ENCODE measurements around the gene IVNS1ABP. TPM values are rescaled to one million over a fixed set of nuclear protein-coding genes. Genes with fewer than 3 reads are reported as not detected.
"Not testable (repeated sequence)": the region's sequence is repeated elsewhere in the genome, so short reads cannot be mapped to it uniquely, and the experiment has no call there.

The IVNS1ABP gene
- total RNA-seq, 2 experiments from 2014 or later, result 136 to 144 TPM

DNA sequence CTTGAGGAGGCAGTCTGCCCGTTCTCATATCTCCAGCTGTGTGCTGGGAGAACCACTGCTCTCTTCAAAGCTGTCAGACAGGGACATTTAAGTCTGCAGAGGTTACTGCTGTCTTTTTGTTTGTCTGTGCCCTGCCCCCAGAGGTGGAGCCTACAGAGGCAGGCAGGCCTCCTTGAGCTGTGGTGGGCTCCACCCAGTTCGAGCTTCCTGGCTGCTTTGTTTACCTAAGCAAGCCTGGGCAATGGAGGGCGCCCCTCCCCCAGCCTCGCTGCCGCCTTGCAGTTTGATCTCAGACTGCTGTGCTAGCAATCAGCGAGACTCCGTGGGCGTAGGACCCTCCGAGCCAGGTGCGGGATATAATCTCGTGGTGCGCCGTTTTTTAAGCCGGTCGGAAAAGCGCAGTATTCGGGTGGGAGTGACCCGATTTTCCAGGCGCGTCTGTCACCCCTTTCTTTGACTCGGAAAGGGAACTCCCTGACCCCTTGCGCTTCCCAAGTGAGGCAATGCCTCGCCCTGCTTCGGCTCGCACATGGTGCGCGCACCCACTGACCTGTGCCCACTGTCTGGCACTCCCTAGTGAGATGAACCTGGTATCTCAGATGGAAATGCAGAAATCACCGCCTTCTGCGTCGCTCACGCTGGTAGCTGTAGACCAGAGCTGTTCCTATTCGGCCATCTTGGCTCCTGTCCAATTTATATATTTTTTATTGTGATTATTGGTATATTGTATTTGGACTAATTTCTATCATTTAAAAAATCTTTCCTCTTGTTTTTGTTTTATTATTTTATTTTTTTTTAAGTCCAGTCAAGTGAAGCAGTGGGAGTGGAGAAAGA lies 59.7 kb downstream of the IVNS1ABP start:
- Mint-ChIP-seq H3K4me1 (peaks cover 11% of the 10 kb centered on the region), H3K4me3 (peak overlapping the region; percentile 66), H3K27ac (peak overlapping the region; percentile 65)
- H3K27me3 Mint-ChIP-seq; H3K9me3 Mint-ChIP-seq; CTCF ChIA-PET; H3K36me3 Mint-ChIP-seq (ENCODE audit: low read depth); POLR2A ChIA-PET; DNase-seq: not testable (repeated sequence)

DNA sequence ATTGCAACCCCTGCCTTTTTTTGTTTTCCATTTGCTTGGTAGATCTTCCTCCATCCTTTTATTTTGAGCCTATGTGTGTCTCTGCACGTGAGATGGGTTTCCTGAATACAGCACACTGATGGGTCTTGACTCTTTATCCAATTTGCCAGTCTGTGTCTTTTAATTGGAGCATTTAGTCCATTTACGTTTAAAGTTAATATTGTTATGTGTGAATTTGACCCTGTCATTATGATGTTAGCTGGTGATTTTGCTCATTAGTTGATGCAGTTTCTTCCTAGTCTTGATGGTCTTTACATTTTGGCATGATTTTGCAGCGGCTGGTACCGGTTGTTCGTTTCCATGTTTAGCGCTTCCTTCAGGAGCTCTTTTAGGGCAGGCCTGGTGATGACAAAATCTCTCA lies 61.4 kb downstream of the IVNS1ABP start:
- DNase-seq; H3K9me3 Mint-ChIP-seq; H3K36me3 Mint-ChIP-seq (ENCODE audit: low read depth); POLR2A ChIA-PET; H3K4me3 Mint-ChIP-seq; H3K27me3 Mint-ChIP-seq; H3K27ac Mint-ChIP-seq; CTCF ChIA-PET: not testable (repeated sequence)
- peaks cover 11% of the 10 kb centered on the region for H3K4me1 Mint-ChIP-seq

DNA sequence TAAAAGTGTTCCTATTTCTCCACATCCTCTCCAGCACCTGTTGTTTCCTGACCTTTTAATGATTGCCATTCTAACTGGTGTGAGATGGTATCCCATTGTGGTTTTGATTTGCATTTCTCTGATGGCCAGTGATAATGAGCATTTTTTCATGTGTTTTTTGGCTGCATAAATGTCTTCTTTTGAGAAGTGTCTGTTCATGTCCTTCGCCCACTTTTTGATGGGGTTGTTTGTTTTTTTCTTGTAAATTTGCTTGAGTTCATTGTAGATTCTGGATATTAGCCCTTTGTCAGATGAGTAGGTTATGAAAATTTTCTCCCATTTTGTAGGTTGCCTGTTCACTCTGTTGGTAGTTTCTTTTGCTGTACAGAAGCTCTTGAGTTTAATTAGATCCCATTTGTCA lies 64.6 kb downstream of the IVNS1ABP start:
- H3K36me3 Mint-ChIP-seq (ENCODE audit: low read depth); H3K4me1 Mint-ChIP-seq; H3K4me3 Mint-ChIP-seq; H3K9me3 Mint-ChIP-seq; H3K27ac Mint-ChIP-seq; CTCF ChIA-PET; DNase-seq; POLR2A ChIA-PET; H3K27me3 Mint-ChIP-seq: not testable (repeated sequence)

DNA sequence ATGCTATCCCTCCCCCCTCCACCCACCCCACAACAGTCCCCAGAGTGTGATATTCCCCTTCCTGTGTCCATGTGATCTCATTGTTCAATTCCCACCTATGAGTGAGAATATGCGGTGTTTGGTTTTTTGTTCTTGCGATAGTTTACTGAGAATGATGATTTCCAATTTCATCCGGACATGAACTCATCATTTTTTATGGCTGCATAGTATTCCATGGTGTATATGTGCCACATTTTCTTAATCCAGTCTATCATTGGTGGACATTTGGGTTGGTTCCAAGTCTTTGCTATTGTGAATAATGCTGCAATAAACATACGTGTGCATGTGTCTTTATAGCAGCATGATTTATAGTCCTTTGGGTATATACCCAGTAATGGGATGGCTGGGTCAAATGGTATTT lies 65.1 kb downstream of the IVNS1ABP start:
- H3K9me3 Mint-ChIP-seq; CTCF ChIA-PET; H3K4me1 Mint-ChIP-seq; H3K27me3 Mint-ChIP-seq; H3K4me3 Mint-ChIP-seq; H3K36me3 Mint-ChIP-seq (ENCODE audit: low read depth); POLR2A ChIA-PET; H3K27ac Mint-ChIP-seq; DNase-seq: not testable (repeated sequence)

DNA sequence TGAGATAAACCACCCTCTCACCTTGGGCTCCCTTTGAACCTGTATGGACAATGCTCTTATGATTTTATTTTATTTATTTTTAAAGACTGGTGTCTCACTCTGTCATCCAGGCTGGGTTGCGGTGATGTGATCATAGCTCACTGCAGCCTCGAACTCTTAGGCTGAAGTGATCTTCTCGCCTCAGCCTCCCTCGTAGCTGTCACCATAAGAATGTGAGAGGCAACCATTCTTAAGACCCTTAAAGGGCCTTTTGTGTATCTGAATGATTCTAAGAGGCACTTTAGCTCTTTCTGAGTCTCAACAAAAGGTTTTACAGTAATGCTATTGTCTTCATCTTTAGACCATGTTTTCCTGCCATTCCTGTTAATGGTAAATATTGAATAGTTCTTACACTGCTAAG lies 67.0 kb downstream of the IVNS1ABP start:
- ChIA-PET POLR2A (no interaction called here), CTCF (interaction anchor here (1.0 kb wide), 1 partner anchor 80 kb away, joined by 3 read pairs; no protein-coding TSS in a partner anchor)
- Mint-ChIP-seq H3K27me3 (no peaks in the 10 kb centered on the region), H3K4me1 (no peaks in the 10 kb centered on the region), H3K4me3 (no peak overlapping the region), H3K27ac (no peak overlapping the region), H3K36me3 (ENCODE audit: low read depth) (no peaks in the 10 kb centered on the region), H3K9me3 (no peaks in the 10 kb centered on the region)
- no peak for DNase-seq

DNA sequence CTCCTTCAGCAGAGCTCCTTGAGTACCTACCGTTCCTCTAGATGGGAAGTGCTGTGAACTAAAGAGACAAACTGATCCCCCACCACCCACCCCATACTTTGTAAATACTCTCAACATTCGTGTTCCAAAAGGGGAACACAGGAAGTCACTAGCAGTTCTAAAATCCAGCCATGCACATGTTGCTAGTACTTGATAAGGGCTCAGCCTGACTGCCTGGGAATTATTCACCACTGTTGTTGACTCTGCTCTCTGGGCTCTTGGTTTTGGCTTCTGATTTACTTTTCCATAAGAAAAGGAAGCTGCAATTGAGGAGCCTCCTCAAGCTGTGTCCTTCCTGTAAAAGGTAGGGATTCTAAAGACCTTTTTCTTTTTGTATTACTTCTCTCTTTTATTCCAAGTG lies 67.5 kb downstream of the IVNS1ABP start:
- CTCF ChIA-PET, result interaction anchor here (1.0 kb wide), 2 partner anchors 11 to 79 kb away, joined by 3 read pairs; no protein-coding TSS in a partner anchor
- POLR2A ChIA-PET, result no interaction called here
- Mint-ChIP-seq H3K4me1 (no peaks in the 10 kb centered on the region), H3K27ac (no peak overlapping the region), H3K27me3 (no peaks in the 10 kb centered on the region), H3K36me3 (ENCODE audit: low read depth) (no peaks in the 10 kb centered on the region), H3K4me3 (no peak overlapping the region), H3K9me3 (no peaks in the 10 kb centered on the region)
- DNase-seq, result no peak

Other genes starting within 250 kb of the IVNS1ABP start
- gene TRMT1L, start 160.3 kb downstream of the IVNS1ABP start, total RNA-seq, result 10 to 100 TPM; 29.8 to 35.8 TPM
- gene SWT1, start 160.1 kb downstream of the IVNS1ABP start, total RNA-seq, result 1 to 10 TPM; 4.8 to 5.0 TPM